GM12878 (cell line): Measurements from ENCODE around the gene TEX51. TPM values are rescaled to one million over a fixed set of nuclear protein-coding genes. Genes with fewer than 3 reads are reported as not detected.

Experiments
- ATAC-seq: fragments of 200-7000 bp; cut with Tn5 transposase; 3 replicates; pipeline ENCODE4 v1.9.1; 2020; ENCODE audit warnings: mild to moderate bottlenecking, moderate library complexity
- BruUV-seq: library from RNA; stranded (reverse); fragments of 400-500 nt; replicated peaks from 2 replicates; lab custom pipeline; 2021; lab: Mats Ljungman, UMichigan
- CTCF ChIA-PET: fragments of 300-600 bp; sonication (Branson Sonifier 250); formaldehyde crosslinking; extraction: SDS; loops from one replicate; lab custom pipeline; 2021; ENCODE audit warnings: inconsistent platforms; lab: Yijun Ruan, JAX
- POLR2A ChIA-PET: fragments of 350-600 bp; formaldehyde crosslinking; extraction: SDS; loops from one replicate; lab custom pipeline; 2021; ENCODE audit warnings: inconsistent platforms; lab: Charles Lee
- RAD21 ChIA-PET: fragments of 300-600 bp; sonication (Branson Sonifier 250); formaldehyde crosslinking; loops from one replicate; lab custom pipeline; 2023; ENCODE audit warnings: antibody characterized with exemption; ENCODE audit not compliant: unreplicated experiment; lab: Charles Lee
- SMC1A ChIA-PET: fragments of 300-600 bp; sonication (Branson Sonifier 250); formaldehyde crosslinking; loops from one replicate; lab custom pipeline; 2023; ENCODE audit not compliant: unreplicated experiment, uncharacterized antibody; lab: Charles Lee
- DNase-seq: peaks from one replicate; pipeline ENCODE4 v3.0.0-alpha.2; 2011; ENCODE audit warnings: low read depth, low spot score
- FAIRE-seq: peaks from 3 replicates; lab custom pipeline; 2011; peaks lifted over from hg19 to GRCh38; lab: Jason Lieb, UNC
- H2AFZ ChIP-seq: 2 replicates; pipeline ENCODE4 v1.6.0; 2011; ENCODE audit warnings: low read depth, low read length, control low read depth; ENCODE audit not compliant: control insufficient read depth
- H3K27ac ChIP-seq: 2 replicates; pipeline ENCODE4 v1.5.1; 2011; ENCODE audit warnings: control low read depth; ENCODE audit not compliant: control insufficient read depth, insufficient read depth
- H3K27me3 ChIP-seq, 2 experiments: replicated peaks in 1 of 2; 2 replicates each; pipeline versions ENCODE4 v1.6.0 to v1.6.1; 2011; ENCODE audit warnings: low read length in 1 of 2; ENCODE audit not compliant: control insufficient read depth in 2 of 2, insufficient read depth in 2 of 2
- H3K36me3 ChIP-seq, 2 experiments: 2 replicates each; pipeline ENCODE4 v1.5.1; 2011; ENCODE audit warnings: low read length in 1 of 2; ENCODE audit not compliant: control insufficient read depth in 2 of 2, insufficient read depth in 2 of 2
- H3K4me1 ChIP-seq: 2 replicates; pipeline ENCODE4 v1.6.1; 2011; ENCODE audit warnings: mild to moderate bottlenecking, low read length, moderate library complexity, mixed read lengths; ENCODE audit not compliant: control insufficient read depth, insufficient read depth
- H3K4me2 ChIP-seq: 2 replicates; pipeline ENCODE4 v1.6.0; 2011; ENCODE audit warnings: control low read depth; ENCODE audit not compliant: control insufficient read depth, insufficient read depth
- H3K4me3 ChIP-seq: fragments of 200-600 bp; sonication (generic); 2 replicates; pipeline ENCODE4 v1.5.1; 2016
- H3K79me2 ChIP-seq: 2 replicates; pipeline ENCODE4 v1.6.0; 2011; ENCODE audit warnings: low read length; ENCODE audit not compliant: control insufficient read depth, insufficient read depth
- H3K9ac ChIP-seq: 2 replicates; pipeline ENCODE4 v1.8.0; 2011; ENCODE audit warnings: low read length, control low read depth, mixed read lengths; ENCODE audit not compliant: control insufficient read depth, insufficient read depth
- H3K9me3 ChIP-seq: replicated peaks from 3 replicates; pipeline ENCODE4 v1.5.1; 2011; ENCODE audit warnings: mild to moderate bottlenecking, low read length; ENCODE audit not compliant: control insufficient read depth, insufficient read depth
- H4K20me1 ChIP-seq: 2 replicates; pipeline ENCODE4 v1.6.0; 2011; ENCODE audit not compliant: control insufficient read depth, insufficient read depth
- CBX3 ChIP-seq: fragments of 200-600 bp; sonication (generic); IDR thresholded peaks from 2 replicates; pipeline ENCODE4 v1.6.1; 2016; ENCODE audit warnings: low read depth, borderline replicate concordance
- CEBPB ChIP-seq, 2 experiments: fragments of 150-350 bp in 1 of 2; IDR thresholded peaks; 2 replicates each; pipeline ENCODE4 v1.6.1; 2012 to 2014; ENCODE audit warnings: low read depth in 2 of 2, low read length in 2 of 2, borderline replicate concordance in 1 of 2, inconsistent platforms in 1 of 2
- JUND ChIP-seq: IDR thresholded peaks from 2 replicates; pipeline ENCODE4 v1.6.1; 2012; ENCODE audit warnings: low read depth, mild to moderate bottlenecking, low read length, improper control_type of control experiment, moderate library complexity
- NR2C1 ChIP-seq: fragments of 450-650 bp; IDR thresholded peaks from 2 replicates; pipeline ENCODE4 v1.6.1; 2017; ENCODE audit warnings: antibody characterized with exemption, mild to moderate bottlenecking, moderate library complexity
- RAD51 ChIP-seq: fragments of 450-650 bp; IDR thresholded peaks from 2 replicates; pipeline ENCODE4 v1.6.1; 2016; ENCODE audit warnings: moderate library complexity, mild to moderate bottlenecking, inconsistent platforms
- RBBP5 ChIP-seq: fragments of 200-600 bp; sonication (generic); conservative IDR thresholded peaks from 2 replicates; pipeline ENCODE4 v1.6.1; 2016
- SIX5 ChIP-seq: IDR thresholded peaks from 2 replicates; pipeline ENCODE4 v1.6.1; 2011; ENCODE audit warnings: mild to moderate bottlenecking, low read depth, low read length, moderate library complexity; ENCODE audit not compliant: severe bottlenecking
- TAF1 ChIP-seq: IDR thresholded peaks from 2 replicates; pipeline ENCODE4 v1.6.1; 2011; ENCODE audit warnings: mild to moderate bottlenecking, low read depth, low read length, borderline replicate concordance
- ZNF274 ChIP-seq: IDR thresholded peaks from one replicate; pipeline ENCODE4 v1.8.0; 2011; ENCODE audit not compliant: insufficient read length, insufficient read depth
- ZZZ3 ChIP-seq: IDR thresholded peaks from 2 replicates; pipeline ENCODE4 v1.6.1; 2011; ENCODE audit warnings: low read depth; ENCODE audit not compliant: control insufficient read depth, insufficient read length
- WGBS: methylation state at CpG from one replicate; pipeline ENCODE4 v1.1.6; 2016; ENCODE audit warnings: low lambda C conversion rate; ENCODE audit not compliant: insufficient replicate concordance, insufficient coverage; ENCODE audit errors: missing lambda C conversion rate; 5-methylcytosine and 5-hydroxymethylcytosine counted together
- in situ Hi-C: fragments of 300-500 bp; cut with MboI; formaldehyde crosslinking; loops from 9 replicates; pipeline ENCODE4 v1.14.3; 2018; ENCODE audit warnings: mixed read lengths
- intact Hi-C: fragments of 100-400 bp; cut with micrococcal nuclease; formaldehyde crosslinking; loops from one replicate; pipeline ENCODE4 v1.14.2; 2022; ENCODE audit not compliant: unreplicated experiment
- polyA plus RNA-seq, 11 experiments: library from polyadenylated mRNA; depleted of rRNA in 4 of 11; unstranded in 6 of 11; stranded (reverse) in 5 of 11; fragments of >200 nt; fragmentation: Nextera tagmentation in 4 of 11; fragmentation: Illumina TruSeq in 1 of 11; extraction: Ambion mirVana in 4 of 11; extraction: Trizol in 1 of 11; gene quantifications; 1 replicate in 1 of 11; 2 replicates in 10 of 11; pipeline versions ENCODE4 v1.2.1 to v1.2.3, GENCODE V29; 2011 to 2016; ENCODE audit warnings: inconsistent platforms in 2 of 11, missing spikeins in 2 of 11, low read depth in 1 of 11
- total RNA-seq, 4 experiments: library from RNA; depleted of rRNA in 3 of 4; stranded (reverse); fragments of >200 nt in 3 of 4; fragmentation: Illumina TruSeq in 1 of 4; extraction: Trizol in 1 of 4; gene quantifications; 2 replicates each; pipeline versions ENCODE4 v1.2.1 to v1.2.3, GENCODE V29; 2013 to 2021
- TF ChIP-seq, protein P1 (sequence below): IDR thresholded peaks from 2 replicates; pipeline ENCODE4 v1.6.1; 2012; ENCODE audit warnings: improper control_type of control experiment, low read depth, low read length; ENCODE audit not compliant: insufficient replicate concordance

Gene TEX51
- total and polyA plus RNA-seq, 10 of the 15 experiments (the other 5 are each of a cell fraction or from before 2014, with no cell fraction given) = not detected

DNA sequence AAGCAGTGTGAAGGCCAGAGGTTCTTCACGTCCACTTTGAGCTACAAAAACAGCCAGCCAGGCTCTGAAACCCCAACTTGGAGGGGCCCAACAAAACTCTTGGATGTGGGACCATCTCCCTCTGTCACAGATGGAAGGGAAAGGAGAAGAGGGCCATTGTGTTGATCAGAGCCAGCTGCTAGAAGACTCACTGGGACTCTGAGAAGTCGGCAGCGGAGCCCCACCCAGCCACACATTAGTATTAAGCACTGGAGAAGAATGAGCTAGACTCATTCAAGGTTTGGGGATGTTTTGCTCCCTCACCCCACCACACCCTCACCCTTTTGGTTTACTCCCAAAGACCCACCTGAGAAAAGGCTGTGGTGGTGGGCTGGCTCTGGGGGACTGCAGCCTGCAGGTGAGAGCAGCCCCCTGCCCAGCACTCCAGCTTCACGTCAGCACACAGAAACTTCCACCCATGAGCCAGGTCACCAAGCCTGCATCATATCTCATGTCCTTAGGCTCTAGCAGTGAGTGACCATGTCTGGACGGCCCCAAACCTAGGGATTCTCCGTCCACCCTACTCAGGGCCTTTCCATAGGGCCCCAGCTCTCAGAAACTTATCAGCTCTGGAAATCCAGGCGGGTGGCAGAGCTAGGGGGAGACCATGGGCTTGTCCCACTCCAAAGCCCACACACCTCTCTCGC lies 12.6 kb downstream of the TEX51 start:
- no peak overlapping the region for H3K4me2 ChIP-seq
- no peaks in the 10 kb centered on the region for H3K4me1 ChIP-seq
- WGBS = 25% methylated on average over 8 of the region's 8 CpGs
- DNase-seq (no peak), FAIRE-seq (no peak), ATAC-seq (no peak)
- no peak overlapping the region for H2AFZ ChIP-seq
- in situ Hi-C loops = no loop called here
- intact Hi-C loops = no loop called here
- peaks cover 0 to 2% of the 10 kb centered on the region in 2 experiments; a peak in 2 of 4 replicates for H3K27me3 ChIP-seq
- POLR2A ChIA-PET = no interaction called here
- H3K4me3 ChIP-seq = no peak overlapping the region
- H3K36me3 ChIP-seq = no peaks in the 10 kb centered on the region
- SMC1A ChIA-PET = interaction anchor here (1.0 kb wide), 1 partner anchor 21 kb away, joined by 3 read pairs; no protein-coding TSS in a partner anchor
- H4K20me1 ChIP-seq = no peaks in the 10 kb centered on the region
- H3K9ac ChIP-seq = no peak overlapping the region
- RAD21 ChIA-PET = no interaction called here
- BruUV-seq = no TSS peak
- H3K79me2 ChIP-seq = no peaks in the 10 kb centered on the region
- H3K9me3 ChIP-seq = no peaks in the 10 kb centered on the region
- no peak overlapping the region for H3K27ac ChIP-seq
- no peak for TF ChIP-seq ZZZ3
- TF ChIP-seq CEBPB (IDR thresholded peaks at IDR 0.05; ENCODE audit: borderline replicate concordance in 1 of 2, low read depth in 2 of 2, low read length in 2 of 2) = no peak
- no peak for TF ChIP-seq NR2C1
- no peak for TF ChIP-seq ZNF274
- TF ChIP-seq TAF1 = no peak
- no peak for TF ChIP-seq SIX5
- TF ChIP-seq JUND = no peak
- TF ChIP-seq, protein P1, sequence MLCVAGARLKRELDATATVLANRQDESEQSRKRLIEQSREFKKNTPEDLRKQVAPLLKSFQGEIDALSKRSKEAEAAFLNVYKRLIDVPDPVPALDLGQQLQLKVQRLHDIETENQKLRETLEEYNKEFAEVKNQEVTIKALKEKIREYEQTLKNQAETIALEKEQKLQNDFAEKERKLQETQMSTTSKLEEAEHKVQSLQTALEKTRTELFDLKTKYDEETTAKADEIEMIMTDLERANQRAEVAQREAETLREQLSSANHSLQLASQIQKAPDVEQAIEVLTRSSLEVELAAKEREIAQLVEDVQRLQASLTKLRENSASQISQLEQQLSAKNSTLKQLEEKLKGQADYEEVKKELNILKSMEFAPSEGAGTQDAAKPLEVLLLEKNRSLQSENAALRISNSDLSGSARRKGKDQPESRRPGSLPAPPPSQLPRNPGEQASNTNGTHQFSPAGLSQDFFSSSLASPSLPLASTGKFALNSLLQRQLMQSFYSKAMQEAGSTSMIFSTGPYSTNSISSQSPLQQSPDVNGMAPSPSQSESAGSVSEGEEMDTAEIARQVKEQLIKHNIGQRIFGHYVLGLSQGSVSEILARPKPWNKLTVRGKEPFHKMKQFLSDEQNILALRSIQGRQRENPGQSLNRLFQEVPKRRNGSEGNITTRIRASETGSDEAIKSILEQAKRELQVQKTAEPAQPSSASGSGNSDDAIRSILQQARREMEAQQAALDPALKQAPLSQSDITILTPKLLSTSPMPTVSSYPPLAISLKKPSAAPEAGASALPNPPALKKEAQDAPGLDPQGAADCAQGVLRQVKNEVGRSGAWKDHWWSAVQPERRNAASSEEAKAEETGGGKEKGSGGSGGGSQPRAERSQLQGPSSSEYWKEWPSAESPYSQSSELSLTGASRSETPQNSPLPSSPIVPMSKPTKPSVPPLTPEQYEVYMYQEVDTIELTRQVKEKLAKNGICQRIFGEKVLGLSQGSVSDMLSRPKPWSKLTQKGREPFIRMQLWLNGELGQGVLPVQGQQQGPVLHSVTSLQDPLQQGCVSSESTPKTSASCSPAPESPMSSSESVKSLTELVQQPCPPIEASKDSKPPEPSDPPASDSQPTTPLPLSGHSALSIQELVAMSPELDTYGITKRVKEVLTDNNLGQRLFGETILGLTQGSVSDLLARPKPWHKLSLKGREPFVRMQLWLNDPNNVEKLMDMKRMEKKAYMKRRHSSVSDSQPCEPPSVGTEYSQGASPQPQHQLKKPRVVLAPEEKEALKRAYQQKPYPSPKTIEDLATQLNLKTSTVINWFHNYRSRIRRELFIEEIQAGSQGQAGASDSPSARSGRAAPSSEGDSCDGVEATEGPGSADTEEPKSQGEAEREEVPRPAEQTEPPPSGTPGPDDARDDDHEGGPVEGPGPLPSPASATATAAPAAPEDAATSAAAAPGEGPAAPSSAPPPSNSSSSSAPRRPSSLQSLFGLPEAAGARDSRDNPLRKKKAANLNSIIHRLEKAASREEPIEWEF = no peak
- TF ChIP-seq RBBP5 = no peak
- TF ChIP-seq CBX3 = no peak
- no peak for TF ChIP-seq RAD51
- CTCF ChIA-PET = no interaction called here
